HUES6 (cell line): Measurements from ENCODE around the gene MAP1LC3A.

Experiments used
- H3K27ac ChIP-seq: 2 replicates; pipeline ENCODE4 v1.7.0; 2013; ENCODE audit warnings: low read depth, mild to moderate bottlenecking, low read length, inconsistent platforms
- H3K27me3 ChIP-seq: 2 replicates; pipeline ENCODE4 v1.6.1; 2013; ENCODE audit warnings: low read length; ENCODE audit not compliant: control insufficient read depth, insufficient read depth
- H3K36me3 ChIP-seq: 2 replicates; pipeline ENCODE4 v1.6.1; 2013; ENCODE audit warnings: low read length; ENCODE audit not compliant: control insufficient read depth, insufficient read depth
- H3K4me1 ChIP-seq: 2 replicates; pipeline ENCODE4 v1.6.1; 2013; ENCODE audit warnings: low read length; ENCODE audit not compliant: control insufficient read depth, insufficient read depth
- H3K4me3 ChIP-seq: 2 replicates; pipeline ENCODE4 v1.5.1; 2013; ENCODE audit warnings: low read depth, low read length
- H3K9ac ChIP-seq: one replicate; pipeline ENCODE4 v1.6.1; 2013; ENCODE audit warnings: mild to moderate bottlenecking, low read length
- H3K9me3 ChIP-seq: 2 replicates; pipeline ENCODE4 v1.6.1; 2013; ENCODE audit warnings: low read depth, low read length; ENCODE audit not compliant: control insufficient read depth, insufficient read depth

The MAP1LC3A gene

GRCh38 chr20:34595377-34596184 is 37.1 kb downstream of the MAP1LC3A start:
- Histone ChIP-seq H3K27me3 (no peaks in the 10 kb centered on the region), H3K36me3 (no peaks in the 10 kb centered on the region), H3K9me3 (no peaks in the 10 kb centered on the region), H3K9ac (no peak overlapping the region), H3K27ac (no peak overlapping the region), H3K4me1 (no peaks in the 10 kb centered on the region), H3K4me3 (no peak overlapping the region)

DNA sequence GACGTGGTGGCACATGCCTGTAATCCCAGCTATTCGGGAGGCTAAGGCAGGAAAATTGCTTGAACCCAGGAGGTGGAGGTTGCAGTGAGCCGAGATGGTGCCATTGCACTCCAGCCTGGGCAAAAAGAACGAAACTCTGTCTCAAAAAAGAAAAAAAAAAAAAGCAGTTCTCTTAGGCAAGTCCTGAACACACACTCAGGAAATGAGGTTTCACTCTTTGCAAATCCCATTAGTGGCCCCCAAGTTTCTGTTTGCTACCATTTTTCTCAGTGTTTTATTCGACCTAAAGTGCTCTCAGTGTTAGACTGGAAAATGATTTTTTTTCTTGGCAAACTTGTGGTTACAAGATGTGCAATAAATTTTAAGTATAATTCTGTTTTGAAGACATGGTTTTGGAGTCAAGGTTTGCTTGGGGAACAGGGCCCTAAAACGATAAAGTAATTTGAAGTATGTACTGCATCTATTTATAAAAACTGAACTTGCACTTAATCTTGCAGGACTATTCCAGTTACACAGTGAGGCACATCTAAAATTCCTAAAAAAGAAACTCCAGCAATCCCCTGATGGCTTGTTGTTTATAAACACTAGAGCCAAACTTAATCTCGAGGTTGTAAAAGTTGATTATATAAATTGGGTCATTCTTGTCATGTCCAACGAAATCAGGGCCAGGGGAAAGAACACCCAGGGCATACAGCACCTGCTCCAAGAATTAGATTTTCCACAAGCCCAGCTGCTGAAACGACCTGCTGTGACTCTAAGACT is 42.6 kb downstream of the MAP1LC3A start:
- Histone ChIP-seq H3K4me1 (no peaks in the 10 kb centered on the region), H3K27ac (no peak overlapping the region), H3K9me3 (no peaks in the 10 kb centered on the region), H3K9ac (no peak overlapping the region), H3K4me3 (no peak overlapping the region), H3K27me3 (no peaks in the 10 kb centered on the region), H3K36me3 (no peaks in the 10 kb centered on the region)

DNA sequence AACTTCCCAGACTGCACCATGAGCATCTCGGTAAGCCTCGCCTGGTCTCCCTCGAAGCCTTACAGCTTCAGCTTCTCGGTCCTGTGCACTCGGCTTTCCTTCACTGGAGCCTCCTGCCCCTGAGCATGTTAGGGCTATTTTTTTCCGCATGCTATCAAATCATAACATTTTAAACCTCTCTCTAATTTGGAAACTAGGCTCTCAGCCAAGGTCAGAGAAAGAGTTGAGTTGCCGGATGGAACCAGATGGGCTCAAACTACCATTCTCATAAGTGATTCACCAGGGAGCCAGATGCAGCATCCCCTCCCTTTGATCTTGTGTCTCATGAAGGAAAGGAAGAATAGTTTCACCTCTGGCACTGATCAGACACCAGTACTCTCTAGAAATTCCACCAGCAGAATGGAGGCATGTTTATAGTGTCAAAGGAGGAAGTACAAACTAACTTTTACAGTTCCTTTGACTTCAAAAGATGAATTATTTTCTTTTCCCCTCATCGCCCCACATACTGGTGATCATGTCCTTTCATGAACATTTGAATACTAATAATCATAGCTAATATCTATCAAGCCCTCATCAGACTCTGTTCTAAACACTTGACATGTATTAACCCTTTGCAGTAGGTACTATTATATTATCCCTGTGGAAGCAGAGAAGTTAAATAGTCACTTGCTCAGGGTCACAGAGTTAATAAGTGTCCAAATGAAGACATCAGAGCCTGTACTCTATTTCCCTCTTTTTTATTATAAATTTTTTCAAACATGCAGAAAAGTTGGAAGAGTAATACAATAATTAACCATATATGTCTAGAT is 46.7 kb downstream of the MAP1LC3A start:
- Histone ChIP-seq H3K4me3 (no peak overlapping the region), H3K27me3 (no peaks in the 10 kb centered on the region), H3K4me1 (no peaks in the 10 kb centered on the region), H3K9me3 (no peaks in the 10 kb centered on the region), H3K9ac (no peak overlapping the region), H3K36me3 (no peaks in the 10 kb centered on the region), H3K27ac (no peak overlapping the region)

DNA sequence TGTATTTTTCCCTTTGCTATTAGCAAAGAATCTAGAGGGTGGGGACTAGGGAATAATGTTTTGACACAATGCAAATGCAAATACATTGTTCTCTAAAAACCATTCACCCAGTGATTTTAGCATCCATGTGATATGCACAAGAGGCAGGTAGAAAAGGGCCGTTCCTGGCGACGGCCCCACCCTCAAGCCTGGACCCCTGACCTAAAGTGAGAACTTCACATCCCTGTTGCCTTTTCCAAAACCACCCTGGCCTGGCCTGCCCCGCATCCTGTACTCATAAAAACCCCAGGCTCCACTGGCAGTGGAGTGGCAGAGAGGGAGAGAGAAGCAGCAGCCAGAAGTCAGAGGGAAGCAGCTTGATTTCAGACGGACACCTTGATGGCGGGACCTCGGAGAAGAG is 48.5 kb downstream of the MAP1LC3A start:
- Histone ChIP-seq H3K4me1 (no peaks in the 10 kb centered on the region), H3K9me3 (0 out of 2 replicates have a peak, but pooled peaks cover 1% of the 10 kb centered on the region), H3K27me3 (no peaks in the 10 kb centered on the region), H3K36me3 (no peaks in the 10 kb centered on the region), H3K4me3 (no peak overlapping the region), H3K27ac (no peak overlapping the region), H3K9ac (no peak overlapping the region)
